Retinal pigment epithelial cell (primary cell): ENCODE measurements around the gene DDIT3.
"Not testable (repeated sequence)": the region's sequence is repeated elsewhere in the genome, so short reads cannot be mapped to it uniquely, and the experiment has no call there.

Experiments used
- DNase-seq: peaks from one replicate; pipeline ENCODE4 v3.0.0-alpha.2; 2010; ENCODE audit warnings: low read depth
- H3K4me3 ChIP-seq: 2 replicates; pipeline ENCODE4 v1.5.1; 2011; ENCODE audit warnings: mild to moderate bottlenecking, low read length, control low read depth, moderate library complexity
- TF ChIP-seq, protein P1 (sequence below): conservative IDR thresholded peaks from 2 replicates; pipeline ENCODE4 v1.5.1; 2011; ENCODE audit warnings: low read depth, low read length, control low read depth, inconsistent platforms

The DDIT3 gene

GRCh38 chr12:57511588-57512325 lies 8.6 kb downstream of the DDIT3 start:
- TF ChIP-seq, protein P1, sequence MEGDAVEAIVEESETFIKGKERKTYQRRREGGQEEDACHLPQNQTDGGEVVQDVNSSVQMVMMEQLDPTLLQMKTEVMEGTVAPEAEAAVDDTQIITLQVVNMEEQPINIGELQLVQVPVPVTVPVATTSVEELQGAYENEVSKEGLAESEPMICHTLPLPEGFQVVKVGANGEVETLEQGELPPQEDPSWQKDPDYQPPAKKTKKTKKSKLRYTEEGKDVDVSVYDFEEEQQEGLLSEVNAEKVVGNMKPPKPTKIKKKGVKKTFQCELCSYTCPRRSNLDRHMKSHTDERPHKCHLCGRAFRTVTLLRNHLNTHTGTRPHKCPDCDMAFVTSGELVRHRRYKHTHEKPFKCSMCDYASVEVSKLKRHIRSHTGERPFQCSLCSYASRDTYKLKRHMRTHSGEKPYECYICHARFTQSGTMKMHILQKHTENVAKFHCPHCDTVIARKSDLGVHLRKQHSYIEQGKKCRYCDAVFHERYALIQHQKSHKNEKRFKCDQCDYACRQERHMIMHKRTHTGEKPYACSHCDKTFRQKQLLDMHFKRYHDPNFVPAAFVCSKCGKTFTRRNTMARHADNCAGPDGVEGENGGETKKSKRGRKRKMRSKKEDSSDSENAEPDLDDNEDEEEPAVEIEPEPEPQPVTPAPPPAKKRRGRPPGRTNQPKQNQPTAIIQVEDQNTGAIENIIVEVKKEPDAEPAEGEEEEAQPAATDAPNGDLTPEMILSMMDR: no peak
- no peak overlapping the region for H3K4me3 ChIP-seq
- DNase-seq: no peak

DNA sequence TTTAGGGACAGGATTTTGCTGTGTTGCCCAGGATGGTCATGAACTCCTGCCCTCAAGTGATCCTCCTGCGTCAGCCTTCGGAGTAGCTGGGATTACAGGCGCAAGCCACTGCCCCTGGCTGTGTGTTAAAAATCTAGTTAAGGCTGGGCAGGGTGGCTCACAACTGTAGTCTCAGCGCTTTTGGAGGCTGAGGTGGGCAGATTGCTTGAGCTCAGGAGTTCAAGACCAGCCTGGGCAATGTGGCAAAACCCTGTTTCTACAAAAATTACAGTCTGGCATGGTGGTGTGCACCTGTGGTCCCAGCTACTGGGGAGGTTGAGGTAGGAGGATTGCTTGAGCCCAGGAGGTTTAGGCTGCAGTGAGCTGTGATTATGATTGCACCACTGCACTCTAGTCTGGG lies 9.2 kb downstream of the DDIT3 start:
- TF ChIP-seq, protein P1: no peak
- no peak overlapping the region for H3K4me3 ChIP-seq

GRCh38 chr12:57507796-57508195 lies 12.5 kb downstream of the DDIT3 start:
- not testable (repeated sequence) for H3K4me3 ChIP-seq, DNase-seq

More for the DNA sequence above, 9.2 kb downstream of the DDIT3 start:
- DNase-seq: no peak

GRCh38 chr12:57506541-57506940 lies 13.8 kb downstream of the DDIT3 start:
- H3K4me3 ChIP-seq: not testable (repeated sequence)

DNA sequence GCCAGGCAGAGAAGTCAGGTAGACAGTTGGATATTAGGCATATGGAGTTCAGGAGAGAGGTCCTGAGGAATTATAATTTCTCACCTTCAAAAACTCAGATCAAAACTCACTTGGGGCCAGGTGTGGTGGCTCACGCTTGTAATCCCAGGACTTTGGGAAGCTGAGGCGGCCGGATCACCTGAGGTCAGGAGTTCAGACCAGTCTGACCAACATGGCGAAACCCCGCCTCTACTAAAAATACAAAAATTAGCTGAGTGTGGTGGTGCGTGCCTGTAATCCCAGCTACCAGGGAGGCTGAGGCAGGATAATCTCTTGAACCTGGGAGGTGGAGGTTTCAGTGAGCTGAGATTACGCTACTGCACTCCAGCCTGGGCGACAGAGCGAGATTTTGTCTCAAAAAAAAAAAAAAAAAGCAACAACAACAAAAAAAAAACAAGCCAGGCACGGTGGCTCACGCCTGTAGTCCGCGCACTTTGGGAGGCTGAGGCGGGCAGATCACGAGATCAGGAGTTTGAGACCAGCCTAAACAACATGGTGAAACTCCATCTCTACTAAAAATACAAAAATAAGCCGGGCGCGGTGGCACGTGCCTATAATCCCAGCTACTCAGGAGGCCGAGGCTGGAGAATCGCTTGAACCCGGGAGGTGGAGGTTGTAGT lies 17.9 kb downstream of the DDIT3 start:
- not testable (repeated sequence) for H3K4me3 ChIP-seq, DNase-seq

More at GRCh38 chr12:57506541-57506940, 13.8 kb downstream of the DDIT3 start:
- not testable (repeated sequence) for DNase-seq

DNA sequence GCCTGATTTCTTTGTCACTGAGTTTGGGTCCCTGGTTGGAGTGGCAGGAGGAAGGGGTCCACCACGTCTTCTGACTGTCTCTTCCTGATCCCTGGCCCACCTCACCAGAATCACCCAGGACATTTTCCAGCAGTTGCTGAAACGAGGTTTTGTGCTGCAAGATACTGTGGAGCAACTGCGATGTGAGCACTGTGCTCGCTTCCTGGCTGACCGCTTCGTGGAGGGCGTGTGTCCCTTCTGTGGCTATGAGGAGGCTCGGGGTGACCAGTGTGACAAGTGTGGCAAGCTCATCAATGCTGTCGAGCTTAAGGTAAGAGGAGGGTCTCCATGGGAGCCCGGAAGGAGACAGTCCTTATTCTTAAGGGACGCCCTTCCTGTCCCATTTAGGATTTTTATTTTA lies 20.1 kb downstream of the DDIT3 start:
- H3K4me3 ChIP-seq: no peak overlapping the region
- TF ChIP-seq, protein P1: no peak
- DNase-seq: no peak

- TF ChIP-seq, protein P1: no peak
- no peak overlapping the region for H3K4me3 ChIP-seq
- DNase-seq: no peak
Observed at GRCh38 chr12:57498571-57498970, 21.7 kb downstream of the DDIT3 start.

DNA sequence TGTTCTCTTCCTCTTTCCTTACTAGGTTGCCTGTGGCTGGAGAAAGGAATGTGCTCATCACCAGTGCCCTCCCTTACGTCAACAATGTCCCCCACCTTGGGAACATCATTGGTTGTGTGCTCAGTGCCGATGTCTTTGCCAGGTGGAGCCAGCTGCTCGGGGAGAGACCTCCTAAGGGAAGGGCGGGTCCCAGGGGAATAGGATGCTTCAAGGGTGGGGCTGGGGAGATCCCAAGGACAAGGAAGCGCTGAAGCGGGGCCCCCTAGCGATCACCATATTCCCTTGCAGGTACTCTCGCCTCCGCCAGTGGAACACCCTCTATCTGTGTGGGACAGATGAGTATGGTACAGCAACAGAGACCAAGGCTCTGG lies 22.2 kb downstream of the DDIT3 start:
- no peak for DNase-seq
- TF ChIP-seq, protein P1: peak; percentile 4
- H3K4me3 ChIP-seq: no peak overlapping the region
